Transverse colon (tissue), 4 donors: ENCODE measurements around the gene GNG7.

Experiments used
- EP300 ChIP-seq: sonication (generic); formaldehyde crosslinking; IDR thresholded peaks from one replicate; pipeline ENCODE4 v1.6.1; 2017; ENCODE audit warnings: antibody characterized with exemption, low read depth
- POLR2A ChIP-seq: fragments of 450-650 bp; IDR thresholded peaks from one replicate; pipeline ENCODE4 v1.6.1; 2016; ENCODE audit warnings: antibody characterized with exemption, mild to moderate bottlenecking, moderate library complexity
- POLR2AphosphoS5 ChIP-seq, 3 donors: sonication (generic); formaldehyde crosslinking; IDR thresholded peaks; one replicate each; pipeline ENCODE4 v1.6.1; 2016; ENCODE audit warnings: antibody characterized with exemption in 3 of 3
- TF ChIP-seq, protein P1 (sequence below), 5 experiments: fragments of 200-600 bp in 3 of 5; fragments of 450-650 bp in 2 of 5; sonication (generic) in 3 of 5; IDR thresholded peaks; 1 replicate in 2 of 5; 2 replicates in 3 of 5; pipeline ENCODE4 v1.5.1; 2016 to 2017; ENCODE audit warnings: antibody characterized with exemption in 5 of 5, inconsistent platforms in 3 of 5, mild to moderate bottlenecking in 2 of 5, moderate library complexity in 1 of 5

DNA sequence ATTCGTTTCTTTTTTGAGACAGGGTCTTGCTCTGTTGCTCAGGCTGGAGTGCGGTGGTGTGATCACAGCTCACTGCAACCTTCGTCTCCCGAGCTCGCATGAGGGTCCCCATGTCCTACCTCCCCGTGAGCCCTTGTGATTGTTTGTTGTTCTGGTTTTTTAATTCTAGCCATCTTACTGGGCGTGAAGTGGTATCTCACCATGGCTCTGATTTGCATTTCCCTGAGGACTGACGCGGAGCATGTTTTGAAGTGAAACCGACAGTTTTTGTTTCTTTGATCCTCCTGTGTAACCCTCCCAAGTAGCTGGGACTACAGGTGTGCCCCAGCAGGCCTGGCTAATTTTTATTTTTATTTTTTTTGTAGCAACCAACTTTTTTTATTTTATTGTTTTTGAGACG, 21.7 kb downstream of the GNG7 start:
- TF ChIP-seq, protein P1, sequence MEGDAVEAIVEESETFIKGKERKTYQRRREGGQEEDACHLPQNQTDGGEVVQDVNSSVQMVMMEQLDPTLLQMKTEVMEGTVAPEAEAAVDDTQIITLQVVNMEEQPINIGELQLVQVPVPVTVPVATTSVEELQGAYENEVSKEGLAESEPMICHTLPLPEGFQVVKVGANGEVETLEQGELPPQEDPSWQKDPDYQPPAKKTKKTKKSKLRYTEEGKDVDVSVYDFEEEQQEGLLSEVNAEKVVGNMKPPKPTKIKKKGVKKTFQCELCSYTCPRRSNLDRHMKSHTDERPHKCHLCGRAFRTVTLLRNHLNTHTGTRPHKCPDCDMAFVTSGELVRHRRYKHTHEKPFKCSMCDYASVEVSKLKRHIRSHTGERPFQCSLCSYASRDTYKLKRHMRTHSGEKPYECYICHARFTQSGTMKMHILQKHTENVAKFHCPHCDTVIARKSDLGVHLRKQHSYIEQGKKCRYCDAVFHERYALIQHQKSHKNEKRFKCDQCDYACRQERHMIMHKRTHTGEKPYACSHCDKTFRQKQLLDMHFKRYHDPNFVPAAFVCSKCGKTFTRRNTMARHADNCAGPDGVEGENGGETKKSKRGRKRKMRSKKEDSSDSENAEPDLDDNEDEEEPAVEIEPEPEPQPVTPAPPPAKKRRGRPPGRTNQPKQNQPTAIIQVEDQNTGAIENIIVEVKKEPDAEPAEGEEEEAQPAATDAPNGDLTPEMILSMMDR (IDR thresholded peaks at IDR 0.05), result no peak
- TF ChIP-seq POLR2AphosphoS5 (IDR thresholded peaks at IDR 0.05) (peak in 1 of 3 donors; percentile 15), EP300 (no peak), POLR2A (no peak)
